A549 (cell line): ENCODE results near the gene FAM240B.

ENCODE experiments used
- CEBPB ChIP-seq, 2 experiments: fragments of >200 bp in 1 of 2; sonication (Bioruptor Twin) in 1 of 2; formaldehyde crosslinking in 1 of 2; IDR thresholded peaks; 2 replicates each; pipeline ENCODE4 v1.6.1; 2012 to 2016
- FOSL2 ChIP-seq, 2 experiments: fragments of 450-650 bp in 1 of 2; fragments of >200 bp in 1 of 2; sonication (Bioruptor Twin) in 1 of 2; formaldehyde crosslinking; IDR thresholded peaks; 2 replicates each; pipeline versions ENCODE4 v1.5.0 to v1.6.1; 2016 to 2020; ENCODE audit warnings: mild to moderate bottlenecking in 1 of 2, moderate library complexity in 1 of 2
- MAFK ChIP-seq: fragments of 450-650 bp; IDR thresholded peaks from 2 replicates; pipeline ENCODE4 v1.6.1; 2014; ENCODE audit not compliant: partially characterized antibody
- POLR2A ChIP-seq: IDR thresholded peaks from 2 replicates; pipeline ENCODE4 v1.6.1; 2012; ENCODE audit warnings: mild to moderate bottlenecking, low read length
- SMC3 ChIP-seq: fragments of >200 bp; sonication (Bioruptor Twin); formaldehyde crosslinking; IDR thresholded peaks from 3 replicates; pipeline ENCODE4 v1.6.1; 2018; ENCODE audit warnings: inconsistent platforms
- TF ChIP-seq, protein P1 (sequence below): fragments of 200-600 bp; sonication (generic); IDR thresholded peaks from 2 replicates; pipeline ENCODE4 v1.6.1; 2016; ENCODE audit warnings: antibody characterized with exemption, mild to moderate bottlenecking, moderate library complexity
- TF ChIP-seq, protein P2 (sequence below): fragments of >200 bp; sonication (Bioruptor Twin); formaldehyde crosslinking; IDR thresholded peaks from 3 replicates; pipeline ENCODE4 v1.5.1; 2016
- TF ChIP-seq, protein P3 (sequence below): fragments of 150-350 bp; IDR thresholded peaks from 2 replicates; pipeline ENCODE4 v1.6.1; 2014; ENCODE audit warnings: low read depth, mild to moderate bottlenecking, low read length

DNA sequence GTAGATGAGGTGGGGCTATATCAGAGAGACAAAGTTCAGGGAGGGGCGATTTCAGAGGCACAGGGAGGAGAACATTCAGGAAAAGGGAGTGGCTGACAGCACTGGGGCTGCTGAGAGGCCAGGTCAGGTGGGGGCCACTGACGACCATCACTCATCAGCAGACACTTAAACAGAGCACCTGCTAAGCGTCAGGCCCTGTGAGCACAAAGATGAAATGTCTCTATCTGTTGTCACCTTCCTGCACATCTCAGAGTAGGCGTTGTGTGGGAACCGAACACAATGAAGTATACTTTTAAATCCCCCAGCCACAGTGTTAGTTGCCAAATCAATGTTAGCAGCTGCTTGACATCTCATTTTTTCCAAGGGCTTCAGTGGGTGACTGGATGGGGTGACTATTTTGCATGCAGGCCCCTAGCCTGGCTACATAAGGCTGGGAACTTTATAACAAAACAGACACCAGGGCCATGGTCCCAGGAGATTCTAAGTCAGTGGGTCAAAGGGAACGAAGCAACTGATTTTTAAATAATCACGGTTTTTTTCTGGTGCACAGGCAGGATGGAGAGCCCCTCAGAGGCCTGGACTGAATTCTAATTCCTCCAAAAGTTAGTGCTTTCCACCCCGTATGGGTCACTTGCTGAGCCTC lies 68.4 kb downstream of the FAM240B start:
- TF ChIP-seq POLR2A (no peak), CEBPB (IDR thresholded peaks at IDR 0.05) (no peak), FOSL2 (IDR thresholded peaks at IDR 0.05) (no peak), FOSL2 (CRISPR knock-in tag; IDR thresholded peaks at IDR 0.05) (no peak), SMC3 (no peak), MAFK (no peak)
- TF ChIP-seq, protein P1, sequence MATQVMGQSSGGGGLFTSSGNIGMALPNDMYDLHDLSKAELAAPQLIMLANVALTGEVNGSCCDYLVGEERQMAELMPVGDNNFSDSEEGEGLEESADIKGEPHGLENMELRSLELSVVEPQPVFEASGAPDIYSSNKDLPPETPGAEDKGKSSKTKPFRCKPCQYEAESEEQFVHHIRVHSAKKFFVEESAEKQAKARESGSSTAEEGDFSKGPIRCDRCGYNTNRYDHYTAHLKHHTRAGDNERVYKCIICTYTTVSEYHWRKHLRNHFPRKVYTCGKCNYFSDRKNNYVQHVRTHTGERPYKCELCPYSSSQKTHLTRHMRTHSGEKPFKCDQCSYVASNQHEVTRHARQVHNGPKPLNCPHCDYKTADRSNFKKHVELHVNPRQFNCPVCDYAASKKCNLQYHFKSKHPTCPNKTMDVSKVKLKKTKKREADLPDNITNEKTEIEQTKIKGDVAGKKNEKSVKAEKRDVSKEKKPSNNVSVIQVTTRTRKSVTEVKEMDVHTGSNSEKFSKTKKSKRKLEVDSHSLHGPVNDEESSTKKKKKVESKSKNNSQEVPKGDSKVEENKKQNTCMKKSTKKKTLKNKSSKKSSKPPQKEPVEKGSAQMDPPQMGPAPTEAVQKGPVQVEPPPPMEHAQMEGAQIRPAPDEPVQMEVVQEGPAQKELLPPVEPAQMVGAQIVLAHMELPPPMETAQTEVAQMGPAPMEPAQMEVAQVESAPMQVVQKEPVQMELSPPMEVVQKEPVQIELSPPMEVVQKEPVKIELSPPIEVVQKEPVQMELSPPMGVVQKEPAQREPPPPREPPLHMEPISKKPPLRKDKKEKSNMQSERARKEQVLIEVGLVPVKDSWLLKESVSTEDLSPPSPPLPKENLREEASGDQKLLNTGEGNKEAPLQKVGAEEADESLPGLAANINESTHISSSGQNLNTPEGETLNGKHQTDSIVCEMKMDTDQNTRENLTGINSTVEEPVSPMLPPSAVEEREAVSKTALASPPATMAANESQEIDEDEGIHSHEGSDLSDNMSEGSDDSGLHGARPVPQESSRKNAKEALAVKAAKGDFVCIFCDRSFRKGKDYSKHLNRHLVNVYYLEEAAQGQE: no peak
- TF ChIP-seq, protein P2, sequence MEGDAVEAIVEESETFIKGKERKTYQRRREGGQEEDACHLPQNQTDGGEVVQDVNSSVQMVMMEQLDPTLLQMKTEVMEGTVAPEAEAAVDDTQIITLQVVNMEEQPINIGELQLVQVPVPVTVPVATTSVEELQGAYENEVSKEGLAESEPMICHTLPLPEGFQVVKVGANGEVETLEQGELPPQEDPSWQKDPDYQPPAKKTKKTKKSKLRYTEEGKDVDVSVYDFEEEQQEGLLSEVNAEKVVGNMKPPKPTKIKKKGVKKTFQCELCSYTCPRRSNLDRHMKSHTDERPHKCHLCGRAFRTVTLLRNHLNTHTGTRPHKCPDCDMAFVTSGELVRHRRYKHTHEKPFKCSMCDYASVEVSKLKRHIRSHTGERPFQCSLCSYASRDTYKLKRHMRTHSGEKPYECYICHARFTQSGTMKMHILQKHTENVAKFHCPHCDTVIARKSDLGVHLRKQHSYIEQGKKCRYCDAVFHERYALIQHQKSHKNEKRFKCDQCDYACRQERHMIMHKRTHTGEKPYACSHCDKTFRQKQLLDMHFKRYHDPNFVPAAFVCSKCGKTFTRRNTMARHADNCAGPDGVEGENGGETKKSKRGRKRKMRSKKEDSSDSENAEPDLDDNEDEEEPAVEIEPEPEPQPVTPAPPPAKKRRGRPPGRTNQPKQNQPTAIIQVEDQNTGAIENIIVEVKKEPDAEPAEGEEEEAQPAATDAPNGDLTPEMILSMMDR: no peak
- TF ChIP-seq, protein P3, sequence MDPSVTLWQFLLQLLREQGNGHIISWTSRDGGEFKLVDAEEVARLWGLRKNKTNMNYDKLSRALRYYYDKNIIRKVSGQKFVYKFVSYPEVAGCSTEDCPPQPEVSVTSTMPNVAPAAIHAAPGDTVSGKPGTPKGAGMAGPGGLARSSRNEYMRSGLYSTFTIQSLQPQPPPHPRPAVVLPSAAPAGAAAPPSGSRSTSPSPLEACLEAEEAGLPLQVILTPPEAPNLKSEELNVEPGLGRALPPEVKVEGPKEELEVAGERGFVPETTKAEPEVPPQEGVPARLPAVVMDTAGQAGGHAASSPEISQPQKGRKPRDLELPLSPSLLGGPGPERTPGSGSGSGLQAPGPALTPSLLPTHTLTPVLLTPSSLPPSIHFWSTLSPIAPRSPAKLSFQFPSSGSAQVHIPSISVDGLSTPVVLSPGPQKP: no peak
